Testis (tissue), 3 donors: ENCODE data around the gene IL22RA1. TPM values are rescaled to one million over a fixed set of nuclear protein-coding genes. Genes with fewer than 3 reads are reported as not detected.

Experiments
- DNase-seq: peaks from one replicate; pipeline ENCODE4 v3.0.0-alpha.2; 2019
- H3K27ac ChIP-seq, 2 donors: fragments of 200-600 bp; sonication (generic); one replicate each; pipeline ENCODE4 v1.5.1; 2019
- H3K27me3 ChIP-seq: fragments of 200-600 bp; sonication (generic); one replicate; pipeline ENCODE4 v1.5.1; 2019
- H3K36me3 ChIP-seq: fragments of 200-600 bp; sonication (generic); one replicate; pipeline ENCODE4 v1.5.1; 2017; ENCODE audit warnings: low read depth; ENCODE audit errors: missing control alignments
- H3K4me1 ChIP-seq: fragments of 200-600 bp; sonication (generic); one replicate; pipeline ENCODE4 v1.5.1; 2019
- H3K4me3 ChIP-seq, 2 donors: fragments of 200-600 bp; sonication (generic); one replicate each; pipeline ENCODE4 v1.5.1; 2017 to 2019
- H3K9me3 ChIP-seq: fragments of 200-600 bp; sonication (generic); one replicate; pipeline ENCODE4 v1.5.1; 2017
- CTCF ChIP-seq, 3 experiments: fragments of 450-650 bp in 2 of 3; fragments of 200-600 bp in 1 of 3; sonication (generic) in 1 of 3; IDR thresholded peaks; one replicate each; pipeline ENCODE4 v1.5.1; 2016 to 2019; ENCODE audit warnings: antibody characterized with exemption in 3 of 3, mild to moderate bottlenecking in 2 of 3, moderate library complexity in 1 of 3
- POLR2A ChIP-seq: fragments of 450-650 bp; IDR thresholded peaks from one replicate; pipeline ENCODE4 v1.6.1; 2017; ENCODE audit warnings: antibody characterized with exemption, mild to moderate bottlenecking, moderate library complexity
- WGBS, 2 donors: methylation state at CpG; one replicate each; pipeline ENCODE4 v1.1.5; 2018; 5-methylcytosine and 5-hydroxymethylcytosine counted together
- intact Hi-C: fragments of 100-400 bp; cut with DNase I; formaldehyde crosslinking; loops from one replicate; pipeline ENCODE4 v1.15.1; 2023; ENCODE audit warnings: low total_unique reads
- polyA plus RNA-seq: library from polyadenylated mRNA; stranded (reverse); fragments of 350-450 nt; fragmentation: Illumina TruSeq; extraction: RNeasy Lipid Tissue Mini Kit (QIAGEN cat#74804); gene quantifications from one replicate; pipeline ENCODE4 v1.2.3, GENCODE V29; 2014; ENCODE audit warnings: low read depth, low replicate concordance; ENCODE audit not compliant: insufficient read depth
- total RNA-seq, 2 donors: library from RNA; depleted of rRNA; stranded (reverse); fragments of >200 nt; gene quantifications; one replicate each; pipeline ENCODE4 v1.2.3, GENCODE V29; 2016

Gene IL22RA1
- total and polyA plus RNA-seq, 3 donors from 2014 or later, result 0.31 to 0.95 (median 0.93) TPM

GRCh38 chr1:24085007-24085406 lies 57.9 kb downstream of the IL22RA1 start:
- H3K36me3 ChIP-seq, result no peaks in the 10 kb centered on the region
- no peak for DNase-seq
- TF ChIP-seq CTCF (IDR thresholded peaks at IDR 0.05) (no peak), POLR2A (no peak)
- H3K4me1 ChIP-seq, result peaks cover 6% of the 10 kb centered on the region
- H3K27ac ChIP-seq, result no peak overlapping the region
- no peaks in the 10 kb centered on the region for H3K9me3 ChIP-seq
- H3K4me3 ChIP-seq, result no peak overlapping the region
- intact Hi-C loops, result no loop called here
- H3K27me3 ChIP-seq, result no peaks in the 10 kb centered on the region

- Histone ChIP-seq H3K9me3 (no peaks in the 10 kb centered on the region), H3K36me3 (no peaks in the 10 kb centered on the region), H3K27ac (no peak overlapping the region), H3K4me1 (peaks cover 6% of the 10 kb centered on the region), H3K4me3 (no peak overlapping the region), H3K27me3 (no peaks in the 10 kb centered on the region)
- WGBS, 2 donors, result 77 to 81% methylated on average over 7 of the region's 7 CpGs
- intact Hi-C loops, result no loop called here
- TF ChIP-seq CTCF (IDR thresholded peaks at IDR 0.05), result no peak
- no peak for TF ChIP-seq POLR2A
- DNase-seq, result no peak
Observed at GRCh38 chr1:24084050-24084449, 58.9 kb downstream of the IL22RA1 start.

GRCh38 chr1:24082372-24082771 lies 60.6 kb downstream of the IL22RA1 start:
- no peak overlapping the region for H3K4me3 ChIP-seq
- no peaks in the 10 kb centered on the region for H3K27me3 ChIP-seq
- no peak overlapping the region for H3K27ac ChIP-seq
- DNase-seq, result no peak
- H3K4me1 ChIP-seq, result peaks cover 6% of the 10 kb centered on the region
- 81 to 89% methylated on average over 8 of the region's 8 CpGs for WGBS, 2 donors
- no peaks in the 10 kb centered on the region for H3K36me3 ChIP-seq
- no peak for TF ChIP-seq CTCF (IDR thresholded peaks at IDR 0.05)
- no peak for TF ChIP-seq POLR2A
- intact Hi-C loops, result no loop called here
- H3K9me3 ChIP-seq, result no peaks in the 10 kb centered on the region

- H3K27ac ChIP-seq, result no peak overlapping the region
- WGBS, 2 donors, result 81 to 86% methylated on average over 5 to 6 of the region's 6 CpGs
- no peak for TF ChIP-seq CTCF (IDR thresholded peaks at IDR 0.05)
- no peak for TF ChIP-seq POLR2A
- no peak for DNase-seq
- intact Hi-C loops, result no loop called here
- H3K4me3 ChIP-seq, result no peak overlapping the region
- H3K36me3 ChIP-seq, result no peaks in the 10 kb centered on the region
- no peaks in the 10 kb centered on the region for H3K27me3 ChIP-seq
- peaks cover 6% of the 10 kb centered on the region for H3K4me1 ChIP-seq
- no peaks in the 10 kb centered on the region for H3K9me3 ChIP-seq
Observed at GRCh38 chr1:24081190-24081589, 61.8 kb downstream of the IL22RA1 start.

GRCh38 chr1:24080131-24080530 lies 62.8 kb downstream of the IL22RA1 start:
- Histone ChIP-seq H3K9me3 (no peaks in the 10 kb centered on the region), H3K4me1 (peaks cover 6% of the 10 kb centered on the region), H3K36me3 (no peaks in the 10 kb centered on the region), H3K27ac (no peak overlapping the region), H3K27me3 (no peaks in the 10 kb centered on the region), H3K4me3 (no peak overlapping the region)
- TF ChIP-seq POLR2A, result no peak
- no peak for TF ChIP-seq CTCF (IDR thresholded peaks at IDR 0.05)
- WGBS, 2 donors, result 70 to 78% methylated on average over 8 to 10 of the region's 10 CpGs
- intact Hi-C loops, result no loop called here
- DNase-seq, result no peak
